DOHH2 (cell line): ENCODE data around the gene SLC35A2.

Experiments used
- H3F3A ChIP-seq: fragments of 200-600 bp; sonication (generic), shearing (Covaris generic); 2 replicates; pipeline ENCODE4 v1.6.0; 2016; ENCODE audit warnings: antibody characterized with exemption, mild to moderate bottlenecking; ENCODE audit not compliant: control insufficient read depth, insufficient read depth
- H3K27ac ChIP-seq: fragments of 200-600 bp; sonication (generic); 2 replicates; pipeline ENCODE4 v1.5.1; 2014; ENCODE audit warnings: low read depth, mild to moderate bottlenecking, low read length, moderate library complexity
- H3K27me3 ChIP-seq: fragments of 200-600 bp; sonication (generic); 2 replicates; pipeline ENCODE4 v1.6.1; 2014; ENCODE audit warnings: mild to moderate bottlenecking, low read length, mixed read lengths; ENCODE audit not compliant: control insufficient read depth
- H3K36me3 ChIP-seq: fragments of 200-600 bp; sonication (generic); 2 replicates; pipeline ENCODE4 v1.6.1; 2014; ENCODE audit warnings: mild to moderate bottlenecking, low read length, moderate library complexity, mixed read lengths; ENCODE audit not compliant: control insufficient read depth
- H3K4me1 ChIP-seq: fragments of 200-600 bp; sonication (generic); 2 replicates; pipeline ENCODE4 v1.6.1; 2014; ENCODE audit warnings: mild to moderate bottlenecking, low read length, mixed read lengths; ENCODE audit not compliant: control insufficient read depth
- H3K4me2 ChIP-seq: fragments of 200-600 bp; sonication (generic); 2 replicates; pipeline ENCODE4 v1.6.0; 2014; ENCODE audit warnings: mild to moderate bottlenecking, low read length, moderate library complexity
- H3K4me3 ChIP-seq: fragments of 200-600 bp; sonication (generic); 2 replicates; pipeline ENCODE4 v1.5.1; 2014; ENCODE audit warnings: mild to moderate bottlenecking, low read length, mixed read lengths
- H3K79me2 ChIP-seq: fragments of 200-600 bp; sonication (generic); 2 replicates; pipeline ENCODE4 v1.6.1; 2014; ENCODE audit warnings: mild to moderate bottlenecking, low read length, mixed read lengths; ENCODE audit not compliant: control insufficient read depth
- H3K9me2 ChIP-seq: fragments of 200-600 bp; sonication (generic); replicated peaks from 2 replicates; pipeline ENCODE4 v1.6.1; 2014; ENCODE audit warnings: mild to moderate bottlenecking, low read length, mixed read lengths; ENCODE audit not compliant: control insufficient read depth
- H3K9me3 ChIP-seq: fragments of 200-600 bp; sonication (generic); 2 replicates; pipeline ENCODE4 v1.6.1; 2014; ENCODE audit warnings: antibody characterized with exemption, low read length, mixed read lengths; ENCODE audit not compliant: control insufficient read depth, insufficient read depth
- H4K20me1 ChIP-seq: fragments of 200-600 bp; sonication (generic); 2 replicates; pipeline ENCODE4 v1.6.0; 2014; ENCODE audit warnings: low read depth, mild to moderate bottlenecking, antibody characterized with exemption, low read length, moderate library complexity; ENCODE audit not compliant: control insufficient read depth, insufficient read depth
- CTCF ChIP-seq: fragments of 200-600 bp; sonication (generic); IDR thresholded peaks from one replicate; pipeline ENCODE4 v1.5.1; 2014; ENCODE audit warnings: antibody characterized with exemption, mild to moderate bottlenecking, low read depth, low read length; ENCODE audit not compliant: poor library complexity, severe bottlenecking
- EZH2phosphoT487 ChIP-seq: fragments of 200-600 bp; sonication (generic); IDR thresholded peaks from 2 replicates; pipeline ENCODE4 v1.6.1; 2017; ENCODE audit warnings: borderline replicate concordance, mild to moderate bottlenecking, antibody characterized with exemption, low read length, moderate library complexity, mixed read lengths

SLC35A2 gene

GRCh38 chrX:48902135-48902534 is 9.3 kb downstream of the SLC35A2 start:
- Histone ChIP-seq H3F3A (no peaks in the 10 kb centered on the region), H3K9me2 (no peaks in the 10 kb centered on the region), H3K27me3 (no peaks in the 10 kb centered on the region), H4K20me1 (no peaks in the 10 kb centered on the region), H3K36me3 (peaks cover 26% of the 10 kb centered on the region), H3K4me3 (no peak overlapping the region), H3K27ac (no peak overlapping the region), H3K9me3 (no peaks in the 10 kb centered on the region), H3K79me2 (peaks cover 27% of the 10 kb centered on the region), H3K4me2 (no peak overlapping the region), H3K4me1 (peaks cover 8% of the 10 kb centered on the region)
- TF ChIP-seq EZH2phosphoT487 (no peak), CTCF (no peak)

GRCh38 chrX:48901069-48901468 is 10.4 kb downstream of the SLC35A2 start:
- H3K4me3 ChIP-seq, result no peak overlapping the region
- TF ChIP-seq CTCF, result no peak
- peaks cover 22% of the 10 kb centered on the region for H3K36me3 ChIP-seq
- no peak overlapping the region for H3K4me2 ChIP-seq
- no peak overlapping the region for H3K27ac ChIP-seq
- no peaks in the 10 kb centered on the region for H3K9me2 ChIP-seq
- no peaks in the 10 kb centered on the region for H3K27me3 ChIP-seq
- H4K20me1 ChIP-seq, result 0 out of 2 replicates have a peak, but pooled peaks cover 3% of the 10 kb centered on the region
- no peaks in the 10 kb centered on the region for H3K9me3 ChIP-seq
- H3F3A ChIP-seq, result no peaks in the 10 kb centered on the region
- peaks cover 13% of the 10 kb centered on the region for H3K4me1 ChIP-seq
- H3K79me2 ChIP-seq, result peaks cover 37% of the 10 kb centered on the region

GRCh38 chrX:48899078-48899410 is 12.4 kb downstream of the SLC35A2 start:
- Histone ChIP-seq H3K4me1 (peaks cover 13% of the 10 kb centered on the region), H3K27me3 (no peaks in the 10 kb centered on the region), H3K9me3 (no peaks in the 10 kb centered on the region), H3K9me2 (no peaks in the 10 kb centered on the region), H3K4me3 (peak overlapping the region; percentile 88), H3K36me3 (peaks cover 24% of the 10 kb centered on the region), H3K27ac (no peak overlapping the region), H4K20me1 (0 out of 2 replicates have a peak, but pooled peaks cover 3% of the 10 kb centered on the region), H3F3A (no peaks in the 10 kb centered on the region), H3K4me2 (peak overlapping the region; percentile 68), H3K79me2 (peaks cover 48% of the 10 kb centered on the region)
- TF ChIP-seq EZH2phosphoT487 (no peak), CTCF (no peak)
